Endothelial cell of umbilical vein (primary cell): ENCODE results near the gene PTPRE. TPM values are rescaled to one million over a fixed set of nuclear protein-coding genes. Genes with fewer than 3 reads are reported as not detected.

Experiments used
- BruUV-seq: library from RNA; stranded (reverse); fragments of 400-500 nt; replicated peaks from 2 replicates; lab custom pipeline; 2021; lab: Mats Ljungman, UMichigan
- CTCF ChIA-PET: fragments of 300-600, 350-600 bp; sonication (Branson Sonifier 250); formaldehyde crosslinking; loops from one replicate; lab custom pipeline; 2021; ENCODE audit warnings: antibody characterized with exemption, inconsistent platforms; lab: Charles Lee
- POLR2A ChIA-PET: fragments of 300-600, 350-600 bp; sonication (Branson Sonifier 250); formaldehyde crosslinking; loops from one replicate; lab custom pipeline; 2021; ENCODE audit warnings: antibody characterized with exemption, inconsistent platforms; lab: Charles Lee
- DNase-seq: peaks from one replicate; pipeline ENCODE4 v3.0.0-alpha.2; 2011; ENCODE audit warnings: low read depth, low spot score
- FAIRE-seq: peaks from 2 replicates; lab custom pipeline; 2011; peaks lifted over from hg19 to GRCh38; lab: Jason Lieb, UNC
- H2AFZ ChIP-seq: 2 replicates; pipeline ENCODE4 v1.6.0; 2012; ENCODE audit warnings: low read depth, low read length, control low read depth, inconsistent platforms
- H3K27ac ChIP-seq: 2 replicates; pipeline ENCODE4 v1.5.1; 2011; ENCODE audit warnings: low read depth, mild to moderate bottlenecking, control low read depth, low read length, moderate library complexity; ENCODE audit not compliant: insufficient read depth
- H3K27me3 ChIP-seq, 2 experiments: 2 replicates each; pipeline versions ENCODE4 v1.6.0 to v1.6.1; 2011; ENCODE audit warnings: low read length in 2 of 2, mixed read lengths in 1 of 2; ENCODE audit not compliant: control insufficient read depth in 2 of 2, insufficient read depth in 2 of 2
- H3K36me3 ChIP-seq, 2 experiments: 2 replicates in 1 of 2; 3 replicates in 1 of 2; pipeline ENCODE4 v1.5.1; 2011; ENCODE audit warnings: low read length in 2 of 2, mild to moderate bottlenecking in 1 of 2, moderate library complexity in 1 of 2; ENCODE audit not compliant: control insufficient read depth in 2 of 2, insufficient read depth in 2 of 2; ENCODE audit errors: extremely low read depth in 1 of 2
- H3K4me1 ChIP-seq: 3 replicates; pipeline ENCODE4 v1.5.1; 2011; ENCODE audit warnings: mild to moderate bottlenecking, low read length; ENCODE audit not compliant: control insufficient read depth, insufficient read depth; ENCODE audit errors: extremely low read depth
- H3K4me2 ChIP-seq: 2 replicates; pipeline ENCODE4 v1.6.1; 2011; ENCODE audit warnings: low read length, control low read depth, mixed read lengths; ENCODE audit not compliant: insufficient read depth
- H3K4me3 ChIP-seq, 3 experiments: fragments of 200-600 bp in 1 of 3; sonication (generic), shearing (Covaris generic) in 1 of 3; replicated peaks in 1 of 3; 2 replicates each; pipeline ENCODE4 v1.5.1; 2011 to 2016; ENCODE audit warnings: control low read depth in 3 of 3, low read length in 3 of 3, mild to moderate bottlenecking in 2 of 3, inconsistent platforms in 1 of 3, low read depth in 1 of 3, moderate library complexity in 1 of 3; ENCODE audit not compliant: insufficient read depth in 1 of 3
- H3K79me2 ChIP-seq: 2 replicates; pipeline ENCODE4 v1.6.0; 2012; ENCODE audit warnings: low read length, inconsistent platforms; ENCODE audit not compliant: control insufficient read depth, insufficient read depth
- H3K9ac ChIP-seq: replicated peaks from 2 replicates; pipeline ENCODE3; 2011; ENCODE audit warnings: low read length, control low read depth; ENCODE audit not compliant: insufficient read depth; ENCODE audit errors: extremely low read depth
- H3K9me1 ChIP-seq: replicated peaks from 3 replicates; pipeline ENCODE4 v1.6.0; 2011; ENCODE audit warnings: mild to moderate bottlenecking, low read length; ENCODE audit not compliant: control insufficient read depth, insufficient read depth; ENCODE audit errors: extremely low read depth
- H3K9me3 ChIP-seq: replicated peaks from 2 replicates; pipeline ENCODE4 v1.5.1; 2012; ENCODE audit warnings: low read length, inconsistent platforms; ENCODE audit not compliant: control insufficient read depth, insufficient read depth
- H4K20me1 ChIP-seq: replicated peaks from 2 replicates; pipeline ENCODE3; 2011; ENCODE audit warnings: mild to moderate bottlenecking, low read length; ENCODE audit not compliant: control insufficient read depth, insufficient read depth; ENCODE audit errors: extremely low read depth
- EZH2 ChIP-seq: IDR thresholded peaks from 2 replicates; pipeline ENCODE4 v1.6.1; 2012; ENCODE audit warnings: borderline replicate concordance, low read depth, mild to moderate bottlenecking, moderate library complexity, low read length, inconsistent platforms; ENCODE audit not compliant: severe bottlenecking
- MYC ChIP-seq: IDR thresholded peaks from one replicate; pipeline ENCODE4 v1.6.1; 2011; ENCODE audit warnings: mild to moderate bottlenecking, low read depth, low read length
- POLR2AphosphoS5 ChIP-seq: IDR thresholded peaks from 2 replicates; pipeline ENCODE4 v1.6.1; 2012; ENCODE audit warnings: low read depth, mild to moderate bottlenecking, control low read depth, low read length, moderate library complexity; ENCODE audit not compliant: insufficient read depth
- dilution Hi-C: fragments of 300-500 bp; cut with MboI; formaldehyde crosslinking; loops from one replicate; pipeline ENCODE4 v1.15.0; 2019; ENCODE audit warnings: low sequenced_read_pairs; ENCODE audit not compliant: extremely low pct_ligation_motif_present
- intact Hi-C: fragments of 100-400 bp; cut with micrococcal nuclease; formaldehyde crosslinking; loops from one replicate; pipeline ENCODE4 v1.10.0; 2022
- polyA plus RNA-seq, 4 experiments: library from polyadenylated mRNA; depleted of rRNA in 3 of 4; stranded (reverse) in 3 of 4; unstranded in 1 of 4; fragments of >200 nt; gene quantifications; 2 replicates each; pipeline versions ENCODE4 v1.2.1 to v1.2.3, GENCODE V29; 2011 to 2012; ENCODE audit warnings: missing spikeins in 1 of 4
- total RNA-seq: library from RNA; stranded (reverse); gene quantifications from 2 replicates; pipeline ENCODE4 v1.2.3, GENCODE V29; 2021
- TF ChIP-seq, protein P1 (sequence below), 2 donors: IDR thresholded peaks; 1 replicate in 1 of 2; 2 replicates in 1 of 2; pipeline ENCODE4 v1.5.1; 2011; ENCODE audit warnings: low read length in 2 of 2, mild to moderate bottlenecking in 2 of 2, moderate library complexity in 2 of 2, control low read depth in 1 of 2, inconsistent platforms in 1 of 2, low read depth in 1 of 2; ENCODE audit not compliant: insufficient read depth in 1 of 2; ENCODE audit errors: extremely low read depth in 1 of 2
- TF ChIP-seq, protein P2 (sequence below): IDR thresholded peaks from 2 replicates; pipeline ENCODE4 v1.6.1; 2011; ENCODE audit not compliant: insufficient read depth, insufficient read length

The PTPRE gene
- total and polyA plus RNA-seq, 2 donors (not counting 3 experiments of a cell fraction or from before 2014, with no cell fraction given) = 37.3 to 116 TPM

DNA sequence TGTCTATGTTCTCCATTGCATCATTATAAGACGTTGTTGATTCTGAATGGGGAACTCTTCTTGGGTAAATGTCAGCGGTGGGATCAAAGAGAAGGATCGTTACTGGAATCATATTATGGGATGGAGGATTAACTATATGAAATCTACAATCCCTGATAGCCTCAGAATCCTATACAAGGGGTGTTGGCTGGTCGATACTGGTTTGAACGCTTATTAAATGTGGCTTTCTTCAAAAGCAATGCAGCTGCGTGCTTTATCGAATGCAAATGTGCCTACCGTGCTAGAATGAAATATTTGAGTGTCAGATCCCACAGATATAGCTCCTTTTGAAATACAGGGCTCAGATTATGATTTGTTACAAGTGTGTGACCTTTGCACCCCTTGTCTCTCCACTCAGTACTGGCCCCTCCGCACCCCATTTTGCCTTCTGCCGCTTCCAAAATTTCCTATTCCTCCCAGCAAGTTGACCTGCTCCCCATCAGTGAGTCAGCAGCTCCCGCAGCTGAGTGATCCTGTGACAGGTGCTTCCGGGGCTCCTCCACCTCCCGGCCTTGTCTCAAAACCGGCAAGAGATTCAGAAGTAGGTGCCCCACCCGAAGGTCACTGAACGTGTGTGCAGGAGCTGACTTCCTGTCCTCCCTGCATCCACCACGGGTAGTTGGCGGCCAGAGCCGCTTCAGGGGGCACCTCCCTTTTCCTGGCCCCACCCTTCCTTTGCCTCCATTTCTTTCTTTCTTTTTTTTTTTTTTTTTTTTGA, 76.6 kb downstream of the PTPRE start:
- TF ChIP-seq, protein P1, sequence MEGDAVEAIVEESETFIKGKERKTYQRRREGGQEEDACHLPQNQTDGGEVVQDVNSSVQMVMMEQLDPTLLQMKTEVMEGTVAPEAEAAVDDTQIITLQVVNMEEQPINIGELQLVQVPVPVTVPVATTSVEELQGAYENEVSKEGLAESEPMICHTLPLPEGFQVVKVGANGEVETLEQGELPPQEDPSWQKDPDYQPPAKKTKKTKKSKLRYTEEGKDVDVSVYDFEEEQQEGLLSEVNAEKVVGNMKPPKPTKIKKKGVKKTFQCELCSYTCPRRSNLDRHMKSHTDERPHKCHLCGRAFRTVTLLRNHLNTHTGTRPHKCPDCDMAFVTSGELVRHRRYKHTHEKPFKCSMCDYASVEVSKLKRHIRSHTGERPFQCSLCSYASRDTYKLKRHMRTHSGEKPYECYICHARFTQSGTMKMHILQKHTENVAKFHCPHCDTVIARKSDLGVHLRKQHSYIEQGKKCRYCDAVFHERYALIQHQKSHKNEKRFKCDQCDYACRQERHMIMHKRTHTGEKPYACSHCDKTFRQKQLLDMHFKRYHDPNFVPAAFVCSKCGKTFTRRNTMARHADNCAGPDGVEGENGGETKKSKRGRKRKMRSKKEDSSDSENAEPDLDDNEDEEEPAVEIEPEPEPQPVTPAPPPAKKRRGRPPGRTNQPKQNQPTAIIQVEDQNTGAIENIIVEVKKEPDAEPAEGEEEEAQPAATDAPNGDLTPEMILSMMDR (IDR thresholded peaks at IDR 0.05; ENCODE audit: extremely low read depth in 1 of 2, insufficient read depth in 1 of 2, low read depth in 1 of 2, low read length in 2 of 2) = no peak
- TF ChIP-seq POLR2AphosphoS5 (no peak), MYC (no peak), EZH2 (no peak)
- TF ChIP-seq, protein P2, sequence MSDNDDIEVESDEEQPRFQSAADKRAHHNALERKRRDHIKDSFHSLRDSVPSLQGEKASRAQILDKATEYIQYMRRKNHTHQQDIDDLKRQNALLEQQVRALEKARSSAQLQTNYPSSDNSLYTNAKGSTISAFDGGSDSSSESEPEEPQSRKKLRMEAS = no peak
- no peak for DNase-seq
- dilution Hi-C loops (no loop called here), intact Hi-C loops (no loop called here)
- peaks cover 54% of the 10 kb centered on the region for H3K4me1 ChIP-seq
- H3K4me2 ChIP-seq = no peak overlapping the region
- no peaks in the 10 kb centered on the region for H3K9me1 ChIP-seq
- H3K27me3 ChIP-seq = no peaks in the 10 kb centered on the region
- POLR2A ChIA-PET = interaction anchor here (0.6 kb wide), 1 partner anchor 57 kb away, joined by 4 read pairs; no protein-coding TSS in a partner anchor
- H3K9ac ChIP-seq = no peak overlapping the region
- FAIRE-seq = no peak
- no peak overlapping the region for H3K4me3 ChIP-seq
- no peak overlapping the region for H3K27ac ChIP-seq
- peaks cover 22% of the 10 kb centered on the region for H3K79me2 ChIP-seq
- no TSS peak for BruUV-seq
- no peaks in the 10 kb centered on the region for H3K9me3 ChIP-seq
- no peak overlapping the region for H2AFZ ChIP-seq
- H4K20me1 ChIP-seq = no peaks in the 10 kb centered on the region
- no peaks in the 10 kb centered on the region for H3K36me3 ChIP-seq
- CTCF ChIA-PET = interaction anchor here (0.6 to 1.5 kb wide), 6 partner anchors 10 to 76 kb away, joined by 3 to 7 read pairs (median 4); partner anchors contain the start of gene PTPRE
